ENCODE results near the gene CLIC1. TPM values are rescaled to one million over a fixed set of nuclear protein-coding genes. Genes with fewer than 3 reads are reported as not detected.

The CLIC1 gene
- total RNA-seq, 4 donors from 2014 or later: 244 to 443 (median 336) TPM

- no peak for TF ChIP-seq CTCF (IDR thresholded peaks at IDR 0.05)
- ATAC-seq (ENCODE audit: low FRiP score): no peak
- no peak for DNase-seq (ENCODE audit: low spot score)
Measured at GRCh38 chr6:31686483-31686882, 49.8 kb downstream of the CLIC1 start.

GRCh38 chr6:31683591-31683990 lies 52.7 kb downstream of the CLIC1 start:
- no peak for TF ChIP-seq CTCF (IDR thresholded peaks at IDR 0.05)
- no peak for ATAC-seq (ENCODE audit: low FRiP score)
- no peak for DNase-seq (ENCODE audit: low spot score)

DNA sequence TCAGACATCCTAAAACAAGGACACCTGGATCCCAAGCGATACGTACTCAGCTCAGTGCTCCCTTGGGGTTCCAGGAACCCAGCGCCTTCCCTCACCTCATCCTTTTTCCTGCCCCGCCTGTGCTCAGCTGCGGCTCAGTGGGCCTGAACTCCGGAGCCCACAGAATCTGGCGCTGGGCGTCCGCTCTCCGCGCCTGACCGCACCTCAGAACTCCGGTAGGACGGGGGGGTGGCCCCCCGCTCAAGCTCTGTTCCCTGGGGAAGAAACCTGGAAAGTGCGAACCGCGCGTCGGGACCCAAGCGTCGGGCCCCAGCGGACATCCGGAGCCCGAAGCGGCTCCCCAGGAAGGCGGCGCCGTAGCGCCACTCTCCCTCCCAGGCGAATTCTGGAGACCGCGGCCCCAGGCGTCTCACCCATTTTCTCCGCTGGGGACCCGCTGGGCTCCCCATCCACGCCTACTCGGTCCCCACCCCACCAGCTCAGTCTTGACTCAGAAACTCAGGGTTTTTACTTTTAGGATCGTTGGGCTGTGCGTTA lies 55.1 kb downstream of the CLIC1 start:
- DNase-seq (ENCODE audit: low spot score) (no peak), ATAC-seq (ENCODE audit: low FRiP score) (peak; percentile 46)
- TF ChIP-seq CTCF (IDR thresholded peaks at IDR 0.05): no peak

Small RNA genes lying within 50 kb of the gene (small RNA-seq; reads per million reads assigned to genes)
- gene LY6G6D (not detected), gene MIR4646 (not detected), gene MSH5-SAPCD1 (not detected), gene RF00019 (not detected), gene RNU6-850P (not detected), gene SAPCD1 (not detected)

Other genes starting within 250 kb of the CLIC1 start
- gene MICB, start 238.4 kb downstream of the CLIC1 start, total RNA-seq: 1 to 10 TPM; 3.3 to 5.8 (median 5.8) TPM
- gene MCCD1, start 207.6 kb downstream of the CLIC1 start, total RNA-seq: not detected
- gene DDX39B, start 194.5 kb downstream of the CLIC1 start, total RNA-seq: 100 to 1,000 TPM; 244 to 322 (median 271) TPM
- 1 to 10 TPM in 2 of 4 donors, under 1 TPM in 1, not detected in 1; 0.74 to 2.6 (median 2.4) TPM for gene ATP6V1G2, start 189.9 kb downstream of the CLIC1 start, total RNA-seq
- gene NFKBIL1, start 188.9 kb downstream of the CLIC1 start, total RNA-seq: 10 to 100 TPM; 11.0 to 21.6 (median 16.3) TPM
- not detected for gene LTA, start 164.2 kb downstream of the CLIC1 start, total RNA-seq
- gene TNF, start 161.0 kb downstream of the CLIC1 start, total RNA-seq: 1 to 10 TPM in 1 of 4 donors, under 1 TPM in 2, not detected in 1; 0.65 to 1.5 (median 0.96) TPM
- gene LTB, start 154.1 kb downstream of the CLIC1 start, total RNA-seq: 1 to 10 TPM in 3 of 4 donors, under 1 TPM in 1; 0.72 to 5.5 (median 1.9) TPM
- 10 to 100 TPM; 16.3 to 34.2 (median 19.2) TPM for gene LST1, start 150.3 kb downstream of the CLIC1 start, total RNA-seq
- not detected for gene NCR3, start 143.5 kb downstream of the CLIC1 start, total RNA-seq
- 10 to 100 TPM; 57.3 to 95.1 (median 81.8) TPM for gene AIF1, start 121.3 kb downstream of the CLIC1 start, total RNA-seq
- gene PRRC2A, start 115.8 kb downstream of the CLIC1 start, total RNA-seq: 100 to 1,000 TPM in 1 of 4 donors, 10 to 100 TPM in 3; 44.8 to 111 (median 65.4) TPM
- 100 to 1,000 TPM; 137 to 231 (median 157) TPM for gene BAG6, start 83.9 kb downstream of the CLIC1 start, total RNA-seq
- gene APOM, start 80.6 kb downstream of the CLIC1 start, total RNA-seq: 1 to 10 TPM; 2.4 to 5.0 (median 3.6) TPM
- gene C6orf47, start 75.8 kb downstream of the CLIC1 start, total RNA-seq: 10 to 100 TPM; 16.8 to 24.7 (median 21.2) TPM
- 10 to 100 TPM in 3 of 4 donors, 1 to 10 TPM in 1; 7.1 to 23.6 (median 15.6) TPM for gene GPANK1, start 71.5 kb downstream of the CLIC1 start, total RNA-seq
- gene CSNK2B, start 70.5 kb downstream of the CLIC1 start, total RNA-seq: 100 to 1,000 TPM; 130 to 202 (median 184) TPM
- gene LY6G5B, start 66.6 kb downstream of the CLIC1 start, total RNA-seq: 10 to 100 TPM in 3 of 4 donors, 1 to 10 TPM in 1; 7.4 to 16.9 (median 11.3) TPM
- 1 to 10 TPM in 2 of 4 donors, under 1 TPM in 1, not detected in 1; 0.84 to 4.5 (median 1.3) TPM for gene LY6G5C, start 55.5 kb downstream of the CLIC1 start, total RNA-seq
- 10 to 100 TPM; 41.8 to 62.8 (median 57.4) TPM for gene ABHD16A, start 33.2 kb downstream of the CLIC1 start, total RNA-seq
- not detected for gene LY6G6F, start 29.7 kb downstream of the CLIC1 start, total RNA-seq
- not detected for gene LY6G6D, start 21.2 kb downstream of the CLIC1 start, total RNA-seq
- under 1 TPM in 1 of 4 donors, not detected in 3; 0.74 TPM for gene LY6G6C, start 14.8 kb downstream of the CLIC1 start, total RNA-seq
- under 1 TPM in 1 of 4 donors, not detected in 3; 0.84 TPM for gene MPIG6B, start 13.2 kb downstream of the CLIC1 start, total RNA-seq
- 100 to 1,000 TPM; 103 to 148 (median 115) TPM for gene DDAH2, start 7.2 kb downstream of the CLIC1 start, total RNA-seq
- gene MSH5, start 3.5 kb upstream of the CLIC1 start, total RNA-seq: 10 to 100 TPM in 1 of 4 donors, 1 to 10 TPM in 3; 5.4 to 17.0 (median 7.3) TPM
- not detected for gene SAPCD1, start 26.1 kb upstream of the CLIC1 start, total RNA-seq
- 1 to 10 TPM in 1 of 4 donors, under 1 TPM in 2, not detected in 1; 0.36 to 1.6 (median 0.56) TPM for gene VWA7, start 40.8 kb upstream of the CLIC1 start, total RNA-seq
- 10 to 100 TPM; 31.6 to 47.0 (median 34.6) TPM for gene VARS1, start 59.2 kb upstream of the CLIC1 start, total RNA-seq
- 10 to 100 TPM; 19.8 to 35.1 (median 30.4) TPM for gene LSM2, start 70.4 kb upstream of the CLIC1 start, total RNA-seq
- 1 to 10 TPM in 3 of 4 donors, under 1 TPM in 1; 0.48 to 3.0 (median 1.9) TPM for gene HSPA1L, start 78.8 kb upstream of the CLIC1 start, total RNA-seq
- gene HSPA1A, start 79.0 kb upstream of the CLIC1 start, total RNA-seq: 1,000 to 10,000 TPM in 1 of 4 donors, 100 to 1,000 TPM in 3; 155 to 1,684 (median 309) TPM
- gene HSPA1B, start 91.2 kb upstream of the CLIC1 start, total RNA-seq: 1,000 to 10,000 TPM in 1 of 4 donors, 100 to 1,000 TPM in 3; 174 to 1,642 (median 258) TPM
- gene NEU1, start 126.3 kb upstream of the CLIC1 start, total RNA-seq: 10 to 100 TPM; 44.1 to 63.8 (median 55.2) TPM
- under 1 TPM in 3 of 4 donors, not detected in 1; 0.19 to 0.84 (median 0.38) TPM for gene SLC44A4, start 142.5 kb upstream of the CLIC1 start, total RNA-seq
- gene EHMT2, start 161.2 kb upstream of the CLIC1 start, total RNA-seq: 10 to 100 TPM; 17.4 to 25.9 (median 20.0) TPM
- gene ZBTB12, start 165.6 kb upstream of the CLIC1 start, total RNA-seq: 1 to 10 TPM in 3 of 4 donors, under 1 TPM in 1; 0.48 to 1.9 (median 1.4) TPM
- gene C2, start 191.2 kb upstream of the CLIC1 start, total RNA-seq: 10 to 100 TPM; 30.6 to 96.1 (median 46.0) TPM
- gene CFB, start 209.6 kb upstream of the CLIC1 start, total RNA-seq: 1,000 to 10,000 TPM in 1 of 4 donors, 100 to 1,000 TPM in 2, 10 to 100 TPM in 1; 16.7 to 1,024 (median 264) TPM
- gene NELFE, start 222.4 kb upstream of the CLIC1 start, total RNA-seq: 10 to 100 TPM; 67.0 to 94.0 (median 75.0) TPM
- 10 to 100 TPM; 31.3 to 50.8 (median 44.8) TPM for gene SKIC2, start 222.6 kb upstream of the CLIC1 start, total RNA-seq
- gene DXO, start 235.6 kb upstream of the CLIC1 start, total RNA-seq: 10 to 100 TPM; 15.6 to 19.9 (median 18.4) TPM
- gene C4A, start 245.5 kb upstream of the CLIC1 start, total RNA-seq: 100 to 1,000 TPM in 3 of 4 donors, 10 to 100 TPM in 1; 16.6 to 652 (median 239) TPM

Data from omental fat pad (tissue), 4 donors.